Neural progenitor cell (in vitro differentiated cells): ENCODE measurements around the gene SLC35C1.

Source experiments
- CTCF ChIP-seq: fragments of 200-600 bp; sonication (generic); IDR thresholded peaks from 2 replicates; pipeline ENCODE4 v1.5.1; 2017; ENCODE audit warnings: antibody characterized with exemption, mild to moderate bottlenecking
- EZH2 ChIP-seq: fragments of 200-600 bp; sonication (generic); IDR thresholded peaks from 2 replicates; pipeline ENCODE4 v1.6.1; 2017; ENCODE audit warnings: antibody characterized with exemption, mild to moderate bottlenecking, moderate library complexity

GRCh38 chr11:45807792-45808238 is 2.9 kb downstream of the SLC35C1 start:
- TF ChIP-seq EZH2, result no peak
- no peak for TF ChIP-seq CTCF
